ENCODE data around the gene MME.

GRCh38 chr3:155112661-155113389, 32.7 kb downstream of the MME start:
- TF ChIP-seq POLR2AphosphoS5 (IDR thresholded peaks at IDR 0.05) (no peak), CTCF (IDR thresholded peaks at IDR 0.05) (no peak)

Data from prostate gland (tissue), 2 donors.